Mucosa of gallbladder (tissue), 1 donor: ENCODE results near the gene USP1. TPM values are rescaled to one million over a fixed set of nuclear protein-coding genes. Genes with fewer than 3 reads are reported as not detected.

Experiments used
- DNase-seq: peaks from one replicate; pipeline ENCODE4 v3.0.0-alpha.2; 2020; ENCODE audit warnings: low spot score
- total RNA-seq: library from RNA; stranded (reverse); gene quantifications from one replicate; pipeline ENCODE4 v1.2.1, GENCODE V29; 2021
- donor health status: DM: no; HTN: no; CAD: no.

The USP1 gene
- total RNA-seq, 1 donor from 2014 or later, result 18.6 TPM

GRCh38 chr1:62426794-62427193, 10.1 kb upstream of the USP1 start:
- no peak for DNase-seq

- DNase-seq, result no peak
These were observed 8.5 kb upstream of the USP1 start for GRCh38 chr1:62428351-62428750.

GRCh38 chr1:62429581-62429980, 7.3 kb upstream of the USP1 start:
- no peak for DNase-seq

- DNase-seq, result no peak
These were observed 2.8 kb upstream of the USP1 start for GRCh38 chr1:62433861-62434617.

- no peak for DNase-seq
These were observed 2.2 kb upstream of the USP1 start for GRCh38 chr1:62434618-62435001.

GRCh38 chr1:62435231-62436038, 1.4 kb upstream of the USP1 start:
- no peak for DNase-seq

- peak; percentile 98 for DNase-seq
These were observed 797 bp upstream of the USP1 start for GRCh38 chr1:62436039-62436465.

- no peak for DNase-seq
These were observed 558 bp downstream of the USP1 start for GRCh38 chr1:62437273-62437940.

GRCh38 chr1:62438163-62438562, 1.3 kb downstream of the USP1 start:
- no peak for DNase-seq

- DNase-seq, result no peak
These were observed 3.0 kb downstream of the USP1 start for GRCh38 chr1:62439652-62440371.

GRCh38 chr1:62444701-62445100, 7.9 kb downstream of the USP1 start:
- no peak for DNase-seq

- DNase-seq, result no peak
These were observed 11.5 kb downstream of the USP1 start for GRCh38 chr1:62448221-62448933.

- no peak for DNase-seq
These were observed 13.5 kb downstream of the USP1 start for GRCh38 chr1:62450301-62450700.

GRCh38 chr1:62452951-62453350, 16.1 kb downstream of the USP1 start:
- no peak for DNase-seq

GRCh38 chr1:62457955-62458354, 21.1 kb downstream of the USP1 start:
- DNase-seq, result no peak

GRCh38 chr1:62462370-62462769, 25.5 kb downstream of the USP1 start:
- DNase-seq, result no peak

- no peak for DNase-seq
These were observed 30.2 kb downstream of the USP1 start for GRCh38 chr1:62467092-62467491.

- DNase-seq, result no peak
These were observed 39.8 kb downstream of the USP1 start for GRCh38 chr1:62476525-62477219.

GRCh38 chr1:62481681-62482080, 44.8 kb downstream of the USP1 start:
- DNase-seq, result no peak

GRCh38 chr1:62484824-62485468, 48.1 kb downstream of the USP1 start:
- DNase-seq, result no peak
